A673 (cell line): ENCODE data around the gene SPATA46. TPM values are rescaled to one million over a fixed set of nuclear protein-coding genes. Genes with fewer than 3 reads are reported as not detected.
A peak's percentile ranks its signal among the peaks of the same experiment; 100 is the strongest.

ENCODE experiments used
- BruUV-seq: library from RNA; stranded (reverse); fragments of 400-500 nt; replicated peaks from 2 replicates; lab custom pipeline; 2021; lab: Mats Ljungman, UMichigan
- CTCF ChIA-PET: fragments of 300-600 bp; sonication (Branson Sonifier 250); formaldehyde crosslinking; loops from one replicate; lab custom pipeline; 2022; ENCODE audit warnings: antibody characterized with exemption; lab: Charles Lee
- POLR2A ChIA-PET: fragments of 300-600 bp; sonication (Branson Sonifier 250); formaldehyde crosslinking; loops from one replicate; lab custom pipeline; 2022; ENCODE audit warnings: antibody characterized with exemption; ENCODE audit not compliant: low non-redundant PET; lab: Charles Lee
- DNase-seq: peaks from one replicate; pipeline ENCODE4 v3.0.0-alpha.2; 2015; ENCODE audit warnings: low spot score
- H3K27ac ChIP-seq: fragments of 200-600 bp; sonication (generic); 2 replicates; pipeline ENCODE4 v1.5.1; 2016; ENCODE audit warnings: mixed run types, low read depth, mild to moderate bottlenecking, mixed read lengths, antibody characterized with exemption, low read length; ENCODE audit not compliant: poor library complexity, severe bottlenecking
- H3K27me3 ChIP-seq: fragments of 200-600 bp; sonication (generic); replicated peaks from 2 replicates; pipeline ENCODE4 v1.6.1; 2017; ENCODE audit warnings: mixed run types, low read depth, mild to moderate bottlenecking, mixed read lengths, antibody characterized with exemption, low read length; ENCODE audit not compliant: insufficient read depth, poor library complexity
- H3K36me3 ChIP-seq: fragments of 200-600 bp; sonication (generic); 2 replicates; pipeline ENCODE4 v1.6.1; 2016; ENCODE audit warnings: mixed run types, mild to moderate bottlenecking, mixed read lengths, antibody characterized with exemption, low read length; ENCODE audit not compliant: insufficient read depth, poor library complexity, severe bottlenecking
- H3K4me1 ChIP-seq: fragments of 200-600 bp; sonication (generic); 2 replicates; pipeline ENCODE4 v1.6.1; 2017; ENCODE audit warnings: mixed run types, mild to moderate bottlenecking, mixed read lengths, antibody characterized with exemption, low read length; ENCODE audit not compliant: insufficient read depth, poor library complexity, severe bottlenecking
- H3K4me3 ChIP-seq: fragments of 200-600 bp; sonication (generic); 2 replicates; pipeline ENCODE4 v1.5.1; 2016; ENCODE audit warnings: low read depth, mixed run types, mild to moderate bottlenecking, mixed read lengths, low read length; ENCODE audit not compliant: poor library complexity, severe bottlenecking
- H3K9me3 ChIP-seq: fragments of 200-600 bp; sonication (generic); 2 replicates; pipeline ENCODE4 v1.6.1; 2016; ENCODE audit warnings: mixed run types, low read depth, mild to moderate bottlenecking, mixed read lengths, antibody characterized with exemption, low read length; ENCODE audit not compliant: poor library complexity, severe bottlenecking
- CTCF ChIP-seq: fragments of 300-800, 200-600 bp; sonication (generic); conservative IDR thresholded peaks from 2 replicates; pipeline ENCODE4 v1.5.1; 2017; ENCODE audit warnings: low read depth, mild to moderate bottlenecking, antibody characterized with exemption, low read length, moderate library complexity, mixed read lengths
- EZH2 ChIP-seq: fragments of 200-600 bp; sonication (generic); IDR thresholded peaks from 2 replicates; pipeline ENCODE4 v1.6.1; 2017; ENCODE audit warnings: borderline replicate concordance, low read depth, mild to moderate bottlenecking, mixed read lengths, antibody characterized with exemption, low read length; ENCODE audit not compliant: poor library complexity, severe bottlenecking
- intact Hi-C: fragments of 100-400 bp; cut with micrococcal nuclease; formaldehyde crosslinking; loops from one replicate; pipeline ENCODE4 v1.10.0; 2022; ENCODE audit not compliant: unreplicated experiment
- total RNA-seq: library from RNA; stranded (reverse); gene quantifications from 2 replicates; pipeline ENCODE4 v1.2.3, GENCODE V29; 2021

Gene SPATA46
- total RNA-seq, 1 experiment from 2014 or later: not detected

GRCh38 chr1:162366149-162366548, 10.5 kb downstream of the SPATA46 start:
- H3K9me3 ChIP-seq: no peaks in the 10 kb centered on the region
- no peaks in the 10 kb centered on the region for H3K27me3 ChIP-seq
- H3K4me3 ChIP-seq: no peak overlapping the region
- CTCF ChIA-PET: no interaction called here
- intact Hi-C loops: no loop called here
- TF ChIP-seq EZH2: no peak
- no peak for TF ChIP-seq CTCF
- BruUV-seq: no TSS peak
- no peaks in the 10 kb centered on the region for H3K4me1 ChIP-seq
- H3K27ac ChIP-seq: no peak overlapping the region
- POLR2A ChIA-PET: interaction anchor here (0.7 kb wide), 1 partner anchor 66 kb away, joined by 3 read pairs; no protein-coding TSS in a partner anchor
- H3K36me3 ChIP-seq: no peaks in the 10 kb centered on the region
- no peak for DNase-seq

- Histone ChIP-seq H3K36me3 (no peaks in the 10 kb centered on the region), H3K4me3 (no peak overlapping the region), H3K27ac (no peak overlapping the region), H3K9me3 (no peaks in the 10 kb centered on the region), H3K27me3 (no peaks in the 10 kb centered on the region), H3K4me1 (no peaks in the 10 kb centered on the region)
- no peak for DNase-seq
- intact Hi-C loops: no loop called here
- BruUV-seq: no TSS peak
- ChIA-PET CTCF (no interaction called here), POLR2A (no interaction called here)
- TF ChIP-seq CTCF (no peak), EZH2 (no peak)
These were observed 11.2 kb downstream of the SPATA46 start for GRCh38 chr1:162365284-162366020.

GRCh38 chr1:162364498-162364897, 12.2 kb downstream of the SPATA46 start:
- peak overlapping the region; percentile 2 for H3K27ac ChIP-seq
- no peaks in the 10 kb centered on the region for H3K4me1 ChIP-seq
- DNase-seq: no peak
- no peaks in the 10 kb centered on the region for H3K36me3 ChIP-seq
- TF ChIP-seq CTCF (no peak), EZH2 (no peak)
- ChIA-PET POLR2A (no interaction called here), CTCF (no interaction called here)
- H3K27me3 ChIP-seq: no peaks in the 10 kb centered on the region
- no peaks in the 10 kb centered on the region for H3K9me3 ChIP-seq
- no TSS peak for BruUV-seq
- no peak overlapping the region for H3K4me3 ChIP-seq
- intact Hi-C loops: no loop called here
